Left renal cortex interstitium (tissue), 4 donors: ENCODE results near the gene BEST1. TPM values are rescaled to one million over a fixed set of nuclear protein-coding genes. Genes with fewer than 3 reads are reported as not detected.
"Not testable (repeated sequence)": the region's sequence is repeated elsewhere in the genome, so short reads cannot be mapped to it uniquely, and the experiment has no call there.

Experiments
- DNase-seq, 4 donors: peaks; one replicate each; pipeline ENCODE4 v3.0.0-alpha.2; 2013; ENCODE audit warnings: low read depth in 4 of 4, low spot score in 2 of 4, missing footprints in 1 of 4
- polyA plus RNA-seq, 4 donors: library from polyadenylated mRNA; unstranded; fragments of 120-200 nt; gene quantifications; one replicate each; pipeline ENCODE4 v1.2.1, GENCODE V29; 2013; ENCODE audit not compliant: insufficient read length in 4 of 4

Gene BEST1
- polyA plus RNA-seq, 4 donors = 3.7 to 6.8 (median 4.9) TPM

DNA sequence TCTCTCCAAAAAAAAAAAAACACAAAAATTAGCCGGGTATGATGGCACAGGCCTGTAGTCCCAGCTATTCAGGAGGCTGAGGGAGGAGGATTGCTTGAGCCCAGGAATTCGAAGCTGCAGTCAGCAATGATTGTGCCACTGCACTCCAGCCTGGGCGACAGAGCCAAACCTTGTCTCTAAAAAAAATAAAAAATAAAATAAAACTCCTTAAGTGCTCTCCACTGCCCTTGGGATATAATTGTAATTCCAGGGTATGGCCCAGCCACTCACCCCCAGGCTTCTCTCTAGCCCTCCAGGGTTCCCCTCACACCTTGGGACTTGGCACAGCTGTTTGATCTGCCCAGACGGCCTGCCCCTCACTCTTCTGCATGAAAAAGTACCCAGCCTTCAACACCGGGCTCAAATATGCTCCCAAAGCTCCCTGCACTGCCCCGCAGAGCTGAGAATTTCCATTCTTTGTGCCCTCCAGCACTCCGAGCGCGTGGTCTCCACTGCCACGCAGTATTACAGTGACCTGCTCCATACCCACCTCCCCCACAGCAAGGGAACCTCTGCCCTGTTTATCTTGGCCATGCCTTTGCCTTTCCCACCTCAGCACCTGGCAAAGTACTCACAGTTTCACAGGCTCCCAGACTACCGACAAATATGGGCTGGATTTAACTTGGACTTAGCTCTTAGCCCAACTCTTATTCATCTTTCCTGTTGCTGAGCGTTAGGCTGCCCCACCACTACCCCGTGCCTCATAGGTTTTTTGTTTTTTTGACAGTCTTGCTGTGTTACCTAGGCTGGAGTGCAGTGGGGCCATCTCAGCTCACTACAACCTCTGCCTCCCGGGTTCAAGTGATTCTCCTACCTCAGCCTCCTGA lies 24.8 kb downstream of the BEST1 start:
- DNase-seq = no peak

DNA sequence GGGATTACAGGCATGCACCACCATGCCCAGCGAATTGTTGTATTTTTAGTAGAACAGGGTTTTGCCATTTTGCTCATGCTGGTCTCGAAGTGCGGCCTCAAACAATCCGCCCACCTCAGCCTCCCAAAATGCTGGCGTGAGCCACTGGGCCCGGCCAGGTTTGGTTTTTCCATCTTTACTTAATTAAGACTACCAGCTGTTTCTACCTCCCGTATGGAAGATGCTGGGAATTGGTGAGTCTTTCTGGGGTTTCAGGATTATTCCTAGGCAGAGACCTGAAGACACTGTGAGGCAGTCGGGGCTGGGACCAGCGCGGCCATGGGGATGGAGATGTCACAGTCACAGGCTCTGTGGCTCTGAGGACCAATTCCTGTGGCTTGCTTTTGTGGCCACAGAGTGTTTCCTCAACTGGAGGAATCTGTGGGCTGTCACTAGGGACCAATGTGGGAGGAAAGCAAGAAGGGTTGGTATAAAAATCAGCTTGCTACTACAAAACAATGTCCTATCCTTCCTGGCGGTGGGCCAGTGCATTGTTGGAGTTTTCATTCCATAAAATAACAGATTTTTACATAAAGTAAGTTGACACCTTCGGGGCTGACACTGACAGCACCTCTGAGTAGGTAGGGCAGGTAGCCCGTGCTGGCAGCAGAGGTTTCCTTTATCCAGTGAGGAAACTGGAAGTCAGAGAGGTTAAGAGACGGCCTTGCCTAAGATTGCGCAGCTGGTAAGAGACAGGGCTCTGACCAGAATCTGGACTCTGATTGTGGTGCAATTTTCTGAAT lies 25.7 kb downstream of the BEST1 start:
- DNase-seq = no peak

DNA sequence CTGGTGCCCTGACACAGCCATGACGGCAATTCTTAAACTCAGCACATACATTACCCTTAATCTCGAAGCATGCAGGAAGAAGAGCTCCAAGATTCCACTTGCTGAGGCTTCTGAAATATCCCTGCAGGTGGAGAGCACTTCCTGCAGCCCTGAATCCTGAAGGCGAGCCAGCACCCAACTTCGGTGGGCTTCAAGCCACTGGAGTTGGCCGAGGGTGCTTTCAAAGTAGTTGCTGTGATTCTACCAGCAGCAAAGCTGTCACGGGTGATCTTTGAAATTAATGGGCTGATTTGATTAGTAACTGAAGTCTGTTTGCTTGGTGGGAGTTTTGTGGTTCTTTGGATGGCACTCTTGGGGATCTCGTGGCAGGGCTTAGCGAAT lies 26.3 kb downstream of the BEST1 start:
- no peak for DNase-seq

DNA sequence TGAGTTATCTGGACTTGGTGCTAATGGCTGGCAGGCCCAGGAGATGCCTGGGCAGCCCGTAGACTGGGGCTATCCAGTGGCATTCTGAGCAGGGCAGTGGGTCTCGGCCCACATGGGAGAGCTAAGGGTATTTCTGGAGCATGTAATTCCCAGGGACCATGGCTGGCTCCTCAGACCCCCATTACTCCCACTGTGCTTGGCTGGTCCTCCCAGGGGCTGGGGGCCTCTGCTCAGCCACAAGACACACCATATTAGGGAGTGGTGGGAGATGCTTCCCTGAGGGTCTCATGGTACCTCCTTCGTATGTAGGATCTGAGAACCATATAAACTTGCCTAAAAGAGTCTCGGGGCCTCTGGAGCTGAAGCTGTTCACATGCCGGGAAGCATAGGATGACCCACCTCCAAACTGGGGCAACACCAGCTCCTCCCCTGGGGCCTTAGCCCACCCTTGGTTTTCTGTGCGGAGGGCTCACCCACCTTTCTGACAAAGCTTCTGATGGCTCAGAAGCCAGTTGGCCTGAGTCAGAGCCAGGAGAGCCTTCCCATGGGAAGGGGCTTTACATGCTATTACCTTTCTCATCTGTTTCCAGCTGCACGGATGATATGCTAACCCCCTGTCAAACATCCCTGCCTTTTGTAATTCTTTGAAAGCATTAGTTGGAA lies 26.8 kb downstream of the BEST1 start:
- DNase-seq = no peak

DNA sequence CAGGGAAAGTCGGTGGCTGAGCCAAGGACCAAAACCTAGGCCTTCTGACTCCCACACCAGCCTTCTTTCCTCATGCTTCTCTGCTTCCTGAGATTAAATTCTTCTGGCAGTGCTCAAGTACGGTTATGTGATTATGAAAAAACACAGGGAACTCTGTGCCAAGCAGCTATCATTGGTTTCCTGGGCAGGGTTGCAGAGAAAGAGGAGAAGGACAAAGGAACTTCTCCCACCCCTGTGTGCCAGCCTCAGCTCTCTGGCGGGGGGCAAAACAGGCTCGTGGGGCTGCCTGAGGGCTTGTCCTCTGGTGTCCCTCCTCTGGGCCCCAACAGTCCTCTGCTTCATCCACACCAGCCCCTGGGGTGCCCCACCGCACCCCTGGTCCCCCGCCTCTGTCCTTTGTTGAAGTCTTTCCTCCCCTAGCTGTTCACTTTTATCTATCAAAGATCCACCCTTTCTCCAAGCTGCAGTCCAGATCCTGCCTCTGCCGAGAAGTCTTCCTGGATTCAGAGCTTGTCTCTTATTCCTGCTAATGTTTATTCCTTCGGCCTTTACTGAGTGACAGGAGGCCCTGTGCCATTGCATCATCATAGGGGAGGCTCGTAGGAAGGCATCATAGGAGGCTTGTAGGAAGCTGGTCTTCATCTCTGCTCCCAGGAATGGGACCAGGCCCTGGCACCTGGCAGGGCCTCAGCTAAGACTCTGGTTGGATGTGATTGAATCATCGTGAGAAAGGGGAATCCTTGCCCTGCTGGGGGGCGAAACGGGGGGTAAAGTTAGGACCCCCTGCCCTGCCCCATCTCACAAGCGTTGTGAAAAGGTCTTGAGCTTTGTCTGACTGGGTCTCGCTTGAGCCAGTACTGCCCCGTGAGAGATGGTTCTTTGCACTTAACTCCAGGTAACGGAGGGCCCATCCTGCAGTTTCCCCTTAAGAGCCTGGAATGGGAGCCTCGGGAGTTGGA lies 28.8 kb downstream of the BEST1 start:
- DNase-seq = no peak

DNA sequence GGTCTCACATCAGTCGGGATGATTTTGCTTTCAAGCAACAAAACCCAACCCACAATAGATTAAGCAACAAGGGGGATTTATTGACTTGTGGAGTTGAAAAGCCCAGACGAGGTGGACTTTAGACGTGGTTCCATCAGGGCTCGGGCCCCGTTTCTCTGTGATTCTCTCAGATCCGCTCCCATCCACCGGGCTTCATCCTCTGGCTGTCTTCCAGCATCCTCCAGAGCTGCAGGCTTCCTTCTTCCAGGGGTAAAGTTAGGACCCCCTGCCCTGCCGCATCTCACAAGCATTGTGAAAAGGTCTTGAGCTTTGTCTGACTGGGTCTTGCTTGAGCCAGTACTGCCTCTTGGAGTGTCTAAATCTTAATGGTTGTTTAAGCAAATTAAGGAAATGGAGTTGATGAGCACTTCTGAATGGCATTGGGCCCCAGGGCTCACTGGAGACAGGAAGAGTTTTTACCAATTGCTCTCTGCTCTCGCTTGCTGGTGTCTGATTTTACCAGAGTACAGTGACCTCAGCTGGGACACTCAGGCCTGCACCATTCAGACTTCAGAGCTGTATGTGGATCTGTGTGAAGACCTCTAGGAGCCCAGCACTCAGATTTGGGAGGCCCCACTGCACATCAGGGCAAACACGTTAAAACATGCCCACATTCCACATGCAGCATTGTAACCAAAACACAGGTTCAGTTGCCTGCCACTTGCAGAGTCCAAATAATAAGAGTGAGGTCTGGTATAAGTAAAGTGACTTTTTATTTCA lies 30.8 kb downstream of the BEST1 start:
- DNase-seq = no peak

DNA sequence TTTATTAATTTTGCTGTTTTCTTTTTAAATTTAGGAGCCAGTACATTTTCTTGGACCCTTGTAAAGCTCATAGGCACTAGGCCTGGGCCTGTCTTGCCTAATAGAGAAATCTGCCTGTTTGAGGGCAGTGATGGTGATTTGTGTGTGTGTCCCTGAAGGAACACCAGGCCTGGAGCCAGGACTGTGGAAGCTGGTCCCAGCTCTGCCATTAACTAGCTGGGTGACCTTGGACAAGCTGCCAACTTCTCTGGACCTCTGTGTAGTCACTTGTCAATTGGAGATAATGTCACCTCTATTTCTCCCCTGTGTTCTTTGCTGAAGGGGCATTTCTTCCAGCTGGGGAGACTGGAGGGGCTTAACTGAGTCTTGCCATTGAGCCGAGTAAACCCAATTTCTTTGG lies 33.3 kb downstream of the BEST1 start:
- DNase-seq = no peak

DNA sequence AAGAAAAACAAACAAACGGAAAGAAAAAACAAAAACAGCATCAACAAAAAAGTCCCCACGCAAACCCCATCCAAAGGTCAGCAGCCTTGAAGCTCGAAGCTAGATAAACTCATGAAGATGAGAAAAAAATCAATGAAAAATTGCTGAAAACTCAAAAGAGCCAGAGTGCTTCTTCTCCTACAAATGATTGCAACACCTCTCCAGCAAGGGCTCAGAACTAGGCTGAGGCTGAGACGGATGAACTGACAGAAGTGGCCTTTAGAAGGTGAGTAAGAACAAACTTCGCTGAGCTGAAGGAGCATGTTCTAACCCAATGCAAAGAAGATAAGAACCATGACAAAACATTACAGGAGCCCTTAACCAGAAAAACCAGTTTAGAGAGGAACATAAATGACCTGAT lies 35.7 kb downstream of the BEST1 start:
- no peak for DNase-seq

DNA sequence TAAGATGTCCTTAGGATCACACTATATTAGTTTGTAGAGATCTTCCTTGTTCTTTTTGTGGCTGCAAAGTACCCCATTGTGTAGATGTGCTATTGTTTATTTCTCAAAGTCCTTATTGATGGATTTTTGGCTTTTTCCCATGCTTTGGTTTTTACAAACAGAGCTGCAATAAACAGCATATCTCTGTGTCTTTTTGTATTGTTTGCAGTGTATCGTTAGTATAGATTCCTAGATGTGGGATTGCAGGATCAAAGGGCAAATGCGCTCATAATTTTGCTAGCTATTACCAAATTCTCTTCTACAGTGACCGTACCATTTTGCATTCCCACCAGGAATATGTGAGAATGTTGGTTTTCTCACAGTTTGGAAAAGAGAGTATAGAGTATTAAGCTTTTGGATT lies 44.8 kb downstream of the BEST1 start:
- DNase-seq = no peak

DNA sequence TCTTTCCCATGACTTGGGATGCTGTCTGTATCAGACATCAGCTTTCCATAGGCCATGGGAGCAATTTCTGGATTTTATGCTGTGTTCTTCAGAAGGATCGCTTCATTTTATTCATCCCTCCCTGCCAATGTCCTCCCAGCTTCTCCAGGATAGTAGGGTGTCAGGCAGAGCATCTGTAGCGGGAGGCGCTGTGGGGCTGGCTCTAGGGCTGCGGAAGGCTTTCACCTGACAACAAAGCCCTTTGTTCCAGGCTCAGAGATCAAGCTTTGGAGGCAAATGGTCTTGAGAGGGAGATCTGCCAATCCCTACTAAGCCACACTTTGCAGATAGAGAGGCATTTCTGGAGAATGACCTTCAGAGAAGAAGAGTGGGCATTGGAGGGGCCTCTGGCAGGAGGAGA lies 46.8 kb downstream of the BEST1 start:
- no peak for DNase-seq

DNA sequence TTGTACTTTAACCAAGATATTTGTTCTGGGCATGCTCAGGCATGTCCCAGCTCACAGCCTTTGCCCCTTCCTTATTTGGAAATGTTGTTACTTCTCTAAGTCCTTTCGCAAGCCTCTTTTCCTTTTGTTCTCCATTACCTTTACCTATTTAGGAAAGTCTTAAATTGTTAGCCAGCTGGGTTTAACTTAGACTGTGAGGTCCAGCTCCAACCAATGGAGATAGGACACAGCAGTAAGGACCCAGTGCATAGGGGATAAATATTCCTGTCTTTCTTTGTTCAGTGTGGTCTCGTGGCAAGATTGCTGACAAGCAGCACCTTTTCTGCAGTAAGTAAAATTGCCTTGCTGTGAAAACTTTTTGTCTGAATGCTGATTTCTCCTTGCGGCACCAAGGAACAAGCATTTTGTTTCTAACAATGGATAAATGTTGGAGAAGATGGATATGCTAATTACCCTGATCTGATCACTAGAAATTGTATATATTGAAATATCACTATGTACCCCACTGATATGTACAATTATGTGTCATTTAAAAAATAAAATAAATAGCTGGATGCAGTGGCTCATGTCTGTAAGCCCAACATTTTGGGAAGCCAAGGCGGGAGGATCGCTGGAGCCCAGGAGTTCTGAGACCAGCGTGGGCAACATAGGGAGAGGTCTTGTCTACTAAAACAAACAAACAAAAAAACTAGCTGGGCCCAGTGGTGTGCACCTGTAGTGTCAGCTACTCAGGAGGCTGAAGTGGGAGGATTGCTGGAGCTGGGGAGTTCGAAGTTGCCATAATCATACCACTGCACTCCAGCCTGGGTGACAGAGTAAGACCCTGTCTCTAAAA lies 49.2 kb downstream of the BEST1 start:
- no peak for DNase-seq

DNA sequence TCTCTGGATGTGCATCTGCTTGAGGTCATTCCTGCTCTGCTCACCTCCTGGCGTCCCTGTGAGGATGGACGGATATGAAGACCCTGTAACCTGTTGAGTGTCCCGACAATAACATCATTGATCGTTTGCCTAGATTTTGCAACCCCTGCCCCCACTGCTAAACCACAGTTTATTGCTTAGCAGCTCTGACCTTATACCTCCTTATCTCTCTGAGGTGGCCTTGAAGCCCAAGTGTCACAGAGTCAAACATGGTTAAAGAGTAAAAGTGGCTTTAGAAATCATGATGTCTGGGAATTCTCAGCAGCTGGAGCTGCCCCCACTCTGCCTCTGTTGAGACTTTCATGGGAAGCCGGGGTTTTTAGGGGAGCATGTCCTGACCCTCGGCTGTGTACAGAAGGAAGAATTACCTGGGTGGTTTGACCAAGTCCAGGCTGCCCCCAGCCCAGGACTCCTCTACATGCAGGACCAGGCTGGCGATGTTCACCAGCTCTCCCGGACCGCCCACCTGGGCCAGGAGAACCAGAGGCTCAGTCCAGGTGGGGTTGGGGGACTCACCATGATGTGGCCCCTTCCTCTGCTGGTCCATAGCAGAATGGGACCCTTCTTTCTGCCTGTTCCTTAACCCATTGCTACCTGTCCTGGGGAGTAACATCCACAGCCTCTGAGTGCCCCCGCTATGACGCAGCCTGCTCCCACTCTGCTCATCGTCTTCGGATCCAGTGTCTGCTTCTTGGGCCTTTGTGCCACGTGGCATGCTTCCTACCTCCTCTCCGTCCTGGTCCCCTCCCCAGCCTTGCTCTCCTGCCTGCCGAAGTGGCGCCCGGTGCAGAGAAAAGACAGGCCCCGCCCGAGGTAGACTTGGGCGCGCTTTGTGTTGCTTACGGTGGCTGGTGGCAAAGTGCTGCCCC lies 50.6 kb downstream of the BEST1 start:
- no peak for DNase-seq

DNA sequence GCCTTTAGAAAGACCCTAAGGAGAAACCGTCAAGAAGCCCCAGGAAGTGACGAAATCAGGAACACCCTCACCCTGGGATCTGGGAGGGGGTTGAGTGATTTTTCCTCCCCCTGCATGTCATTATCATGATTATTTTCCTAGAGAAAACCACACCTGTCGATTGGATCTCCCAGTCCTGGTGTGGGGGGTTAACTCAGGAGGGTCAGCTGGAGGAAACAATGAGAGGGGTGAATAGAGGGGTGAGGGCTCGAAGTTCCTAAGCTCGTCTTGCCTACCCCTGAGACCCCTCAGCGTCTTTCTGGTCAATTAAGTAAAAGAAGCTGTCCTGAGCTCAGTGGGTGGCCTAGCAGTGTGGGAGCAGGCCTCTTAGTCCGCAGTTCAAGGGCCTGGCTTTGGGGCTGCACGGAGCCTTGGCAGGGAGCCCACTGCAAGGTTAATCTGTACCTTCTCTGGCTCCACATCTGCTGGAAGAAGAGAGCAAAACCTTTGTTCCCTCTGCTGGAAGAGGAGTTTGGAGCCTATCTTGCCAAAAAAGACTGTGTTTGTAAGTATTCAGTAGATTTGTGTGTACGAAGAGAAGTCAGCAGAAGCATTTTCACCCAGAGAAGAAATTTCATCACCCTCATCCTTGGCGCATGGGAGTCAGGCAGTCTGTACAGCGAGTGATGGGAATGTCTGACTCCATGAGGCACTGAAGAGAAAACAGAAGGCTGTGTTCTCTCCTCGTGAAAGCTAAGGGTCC lies 51.5 kb downstream of the BEST1 start:
- DNase-seq = no peak

DNA sequence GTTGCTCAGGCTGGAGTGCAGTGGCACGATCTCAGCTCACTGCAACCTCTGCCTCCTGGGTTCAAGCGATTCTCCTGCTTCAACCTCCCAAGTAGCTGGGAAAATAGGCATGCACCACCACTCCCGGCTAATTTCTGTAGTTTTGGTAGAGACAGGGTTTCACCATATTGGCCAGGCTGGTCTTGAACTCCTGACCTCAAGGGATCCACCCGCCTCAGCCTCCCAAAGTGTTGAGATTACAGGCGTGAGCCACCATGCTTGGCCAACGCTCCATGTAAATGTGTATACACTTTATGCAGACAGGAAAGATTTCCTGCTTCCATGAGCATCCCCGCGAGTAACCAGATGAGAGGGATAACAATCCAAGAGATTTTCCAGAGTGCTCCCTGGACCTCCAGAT lies 52.1 kb downstream of the BEST1 start:
- not testable (repeated sequence) for DNase-seq

DNA sequence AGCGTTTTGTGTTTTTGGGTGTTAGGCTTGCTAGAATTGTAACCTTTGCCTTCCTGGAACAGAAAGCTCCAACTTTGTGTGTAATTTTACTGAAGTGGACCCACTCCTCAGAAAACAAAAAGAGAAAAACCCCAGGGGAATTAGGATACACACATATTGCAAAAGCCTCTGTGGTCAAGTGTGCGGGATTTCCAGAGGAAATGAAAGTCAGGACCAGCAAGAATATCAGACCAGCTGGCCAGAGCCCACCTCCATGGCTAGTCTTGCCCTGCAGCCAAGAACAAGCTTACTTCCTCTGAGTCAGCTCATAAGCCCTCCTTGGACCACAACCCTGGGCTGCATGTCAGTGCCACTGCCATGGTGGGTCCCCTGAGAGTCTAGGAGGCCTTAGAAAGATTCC lies 54.3 kb downstream of the BEST1 start:
- no peak for DNase-seq

DNA sequence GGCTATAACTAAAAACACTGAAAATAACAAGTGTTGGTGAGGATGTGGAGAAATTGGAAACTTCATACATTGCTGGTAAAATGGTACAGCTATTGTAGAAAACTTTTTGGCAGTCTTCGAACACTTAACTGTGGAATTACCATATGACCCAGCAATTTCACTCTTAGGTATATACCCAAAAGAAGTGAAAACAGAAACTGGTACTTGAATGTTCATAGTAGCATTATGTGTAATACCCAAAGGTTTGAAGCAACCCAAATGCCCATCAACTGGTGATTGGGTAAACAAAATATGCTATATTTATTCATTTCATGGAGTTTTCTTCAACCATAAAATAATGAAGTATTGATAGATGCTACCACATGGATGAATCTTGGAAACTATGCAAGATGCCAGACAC lies 58.0 kb downstream of the BEST1 start:
- DNase-seq = no peak

DNA sequence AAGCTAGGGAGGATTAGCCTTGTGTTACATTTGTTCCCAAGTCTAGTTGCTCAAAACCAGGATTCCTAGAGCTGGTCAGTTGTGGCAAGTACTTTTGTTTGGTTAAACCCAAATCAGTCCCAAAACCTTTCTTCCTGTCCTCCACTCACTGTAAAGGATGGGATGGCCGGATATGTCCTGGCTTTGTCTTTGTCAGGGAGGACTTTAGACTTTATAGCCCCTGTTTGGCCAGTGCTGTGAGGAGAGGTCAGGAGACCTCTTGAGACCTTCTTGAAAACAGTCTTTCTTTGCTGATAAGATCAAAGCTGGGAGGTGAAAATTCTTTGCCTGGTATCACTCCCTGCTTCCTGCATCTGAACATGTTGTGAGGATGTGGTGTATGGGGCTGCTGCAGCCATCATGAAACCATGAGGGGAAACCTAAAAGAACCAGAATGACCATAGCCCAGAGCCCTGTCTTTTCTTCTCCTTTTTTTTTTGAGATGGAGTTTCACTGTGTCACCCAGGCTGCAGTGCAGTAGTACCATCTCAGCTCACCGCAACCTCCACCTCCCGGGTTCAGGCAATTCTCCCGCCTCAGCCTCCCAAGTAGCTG lies 60.9 kb downstream of the BEST1 start:
- DNase-seq = no peak
